ENCODE measurements around the gene CACNA2D1. TPM values are rescaled to one million over a fixed set of nuclear protein-coding genes. Genes with fewer than 3 reads are reported as not detected.

CACNA2D1 gene
- total RNA-seq, 2 donors from 2014 or later, result 5.4 to 32.0 TPM

GRCh38 chr7:81924494-81924893 lies 519.1 kb downstream of the CACNA2D1 start:
- H3K9me3 ChIP-seq, result no peaks in the 10 kb centered on the region
- H3K27me3 ChIP-seq, result no peaks in the 10 kb centered on the region
- no peak for TF ChIP-seq POLR2A (IDR thresholded peaks at IDR 0.05)
- no peak for TF ChIP-seq CTCF (IDR thresholded peaks at IDR 0.05)
- H3K4me1 ChIP-seq, result no peaks in the 10 kb centered on the region
- intact Hi-C loops (cut with DNase I), result no loop called here
- DNase-seq (no peak), ATAC-seq (no peak)
- no peak overlapping the region for H3K4me3 ChIP-seq
- 38 to 53% methylated on average over 2 of the region's 2 CpGs for WGBS, 2 donors
- H3K27ac ChIP-seq, result no peak overlapping the region
- no peaks in the 10 kb centered on the region for H3K36me3 ChIP-seq (replicated peaks in 1 of 2; ENCODE audit: insufficient read depth in 1 of 2, low read depth in 2 of 2)

- no peaks in the 10 kb centered on the region for H3K4me1 ChIP-seq
- H3K27me3 ChIP-seq, result no peaks in the 10 kb centered on the region
- DNase-seq (no peak), ATAC-seq (no peak)
- H3K36me3 ChIP-seq (replicated peaks in 1 of 2; ENCODE audit: insufficient read depth in 1 of 2, low read depth in 2 of 2), result no peaks in the 10 kb centered on the region
- WGBS, 2 donors, result 29 to 78% methylated on average over 1 to 3 of the region's 3 CpGs
- H3K4me3 ChIP-seq, result no peak overlapping the region
- TF ChIP-seq CTCF (IDR thresholded peaks at IDR 0.05) (no peak), POLR2A (IDR thresholded peaks at IDR 0.05) (no peak)
- H3K27ac ChIP-seq, result no peak overlapping the region
- intact Hi-C loops (cut with DNase I), result no loop called here
- H3K9me3 ChIP-seq, result peaks cover 0 to 3% (median 0%) of the 10 kb centered on the region in 3 donors
These were observed 524.1 kb downstream of the CACNA2D1 start for GRCh38 chr7:81919494-81919893.

- TF ChIP-seq POLR2A (IDR thresholded peaks at IDR 0.05), result no peak
- Histone ChIP-seq H3K4me3 (no peak overlapping the region), H3K27me3 (no peaks in the 10 kb centered on the region), H3K27ac (no peak overlapping the region), H3K36me3 (replicated peaks in 1 of 2; ENCODE audit: insufficient read depth in 1 of 2, low read depth in 2 of 2) (no peaks in the 10 kb centered on the region), H3K9me3 (no peaks in the 10 kb centered on the region), H3K4me1 (no peaks in the 10 kb centered on the region)
- ATAC-seq (no peak), DNase-seq (no peak)
- WGBS, 2 donors, result 22 to 26% methylated on average over 2 of the region's 2 CpGs
- intact Hi-C loops (cut with DNase I), result no loop called here
These were observed 535.4 kb downstream of the CACNA2D1 start for GRCh38 chr7:81908220-81908619.

- no peaks in the 10 kb centered on the region for H3K27me3 ChIP-seq
- no peak overlapping the region for H3K4me3 ChIP-seq
- ATAC-seq (no peak), DNase-seq (no peak)
- 67 to 78% methylated on average over 2 of the region's 2 CpGs for WGBS, 2 donors
- no peaks in the 10 kb centered on the region for H3K36me3 ChIP-seq (replicated peaks in 1 of 2; ENCODE audit: insufficient read depth in 1 of 2, low read depth in 2 of 2)
- no peaks in the 10 kb centered on the region for H3K9me3 ChIP-seq
- H3K27ac ChIP-seq, result no peak overlapping the region
- TF ChIP-seq CTCF (IDR thresholded peaks at IDR 0.05) (no peak), POLR2A (IDR thresholded peaks at IDR 0.05) (no peak)
- intact Hi-C loops (cut with DNase I), result no loop called here
- no peaks in the 10 kb centered on the region for H3K4me1 ChIP-seq
These were observed 540.5 kb downstream of the CACNA2D1 start for GRCh38 chr7:81903115-81903514.

DNA sequence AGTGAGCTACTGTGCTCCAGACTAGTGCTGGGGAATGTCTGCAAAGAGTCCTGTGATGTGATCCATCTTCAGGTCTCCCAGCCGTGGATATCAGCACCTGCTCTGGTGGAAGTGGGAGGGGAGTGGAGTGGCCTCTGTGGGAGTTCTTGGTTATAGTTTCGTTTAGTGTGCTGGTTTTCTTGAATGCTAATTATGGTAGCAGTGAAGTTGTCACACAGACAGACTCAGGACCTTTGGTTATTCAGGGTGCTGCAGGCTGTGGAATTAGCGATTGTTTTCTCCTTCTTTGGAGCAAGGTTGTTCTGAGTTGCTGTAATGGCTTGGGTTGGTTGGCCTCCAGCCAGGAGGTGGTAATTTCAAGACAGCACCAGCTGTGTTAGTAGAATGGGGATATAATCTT lies 541.0 kb downstream of the CACNA2D1 start:
- H3K27me3 ChIP-seq, result no peaks in the 10 kb centered on the region
- intact Hi-C loops (cut with DNase I), result no loop called here
- 57 to 67% methylated on average over 2 to 3 of the region's 3 CpGs for WGBS, 2 donors

More for the DNA sequence above, 541.0 kb downstream of the CACNA2D1 start:
- ATAC-seq (no peak), DNase-seq (no peak)
- Histone ChIP-seq H3K4me3 (no peak overlapping the region), H3K9me3 (no peaks in the 10 kb centered on the region), H3K27ac (no peak overlapping the region), H3K4me1 (no peaks in the 10 kb centered on the region), H3K36me3 (replicated peaks in 1 of 2; ENCODE audit: insufficient read depth in 1 of 2, low read depth in 2 of 2) (no peaks in the 10 kb centered on the region)
- TF ChIP-seq CTCF (IDR thresholded peaks at IDR 0.05) (no peak), POLR2A (IDR thresholded peaks at IDR 0.05) (no peak)
